ENCODE measurements around the gene CCHCR1. TPM values are rescaled to one million over a fixed set of nuclear protein-coding genes. Genes with fewer than 3 reads are reported as not detected.

CCHCR1 gene
- total RNA-seq, 6 experiments from 2014 or later, result 12.0 to 24.3 (median 23.5) TPM

DNA sequence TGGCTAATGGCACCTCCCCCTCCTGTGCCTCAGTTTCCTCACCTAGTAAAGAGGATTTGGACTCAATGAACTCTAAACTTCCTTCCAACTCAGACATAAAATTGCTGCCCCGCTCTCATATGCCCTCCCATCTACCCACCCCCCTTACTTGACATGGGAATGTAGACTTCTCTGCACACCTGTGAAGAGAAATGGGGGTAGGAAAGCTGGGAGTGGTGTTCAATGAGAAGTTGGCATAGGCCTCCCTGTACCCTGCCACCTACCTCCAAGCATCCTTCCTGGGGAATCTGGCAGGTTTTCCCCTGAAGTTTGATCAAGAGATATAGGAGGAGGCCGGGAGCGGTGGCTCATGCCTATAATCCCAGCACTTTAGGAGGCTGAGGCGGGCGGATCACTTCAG lies 16.8 kb upstream of the CCHCR1 start:
- H3K36me3 Mint-ChIP-seq (ENCODE audit: low read depth), result no peaks in the 10 kb centered on the region
- H3K4me3 Mint-ChIP-seq, result no peak overlapping the region
- peaks cover 3% of the 10 kb centered on the region for H3K27me3 Mint-ChIP-seq (ENCODE audit: insufficient read depth)
- no peaks in the 10 kb centered on the region for H3K9me3 Mint-ChIP-seq
- peaks cover 39% of the 10 kb centered on the region for H3K4me1 Mint-ChIP-seq (ENCODE audit: low read depth)
- H3K27ac Mint-ChIP-seq, result no peak overlapping the region
- TF ChIP-seq CTCF (IDR thresholded peaks at IDR 0.05), result no peak
- no peak for DNase-seq

GRCh38 chr6:31173406-31173805 lies 15.8 kb upstream of the CCHCR1 start:
- no peak for DNase-seq
- Mint-ChIP-seq H3K4me3 (no peak overlapping the region), H3K27ac (no peak overlapping the region), H3K27me3 (ENCODE audit: insufficient read depth) (peaks cover 1% of the 10 kb centered on the region; the same call in 1 of the 2 replicates), H3K9me3 (no peaks in the 10 kb centered on the region), H3K36me3 (ENCODE audit: low read depth) (no peaks in the 10 kb centered on the region), H3K4me1 (ENCODE audit: low read depth) (peaks cover 32% of the 10 kb centered on the region)
- no peak for TF ChIP-seq CTCF (IDR thresholded peaks at IDR 0.05)

- no peaks in the 10 kb centered on the region for H3K9me3 Mint-ChIP-seq
- no peaks in the 10 kb centered on the region for H3K36me3 Mint-ChIP-seq (ENCODE audit: low read depth)
Measured at GRCh38 chr6:31172973-31173384, 15.4 kb upstream of the CCHCR1 start.

GRCh38 chr6:31171931-31172905 lies 14.6 kb upstream of the CCHCR1 start:
- Mint-ChIP-seq H3K9me3 (no peaks in the 10 kb centered on the region), H3K27ac (no peak overlapping the region), H3K4me1 (ENCODE audit: low read depth) (peaks cover 29% of the 10 kb centered on the region), H3K36me3 (ENCODE audit: low read depth) (0 out of 2 replicates have a peak, but pooled peaks cover 4% of the 10 kb centered on the region), H3K4me3 (no peak overlapping the region), H3K27me3 (ENCODE audit: insufficient read depth) (peaks cover 1% of the 10 kb centered on the region; the same call in 1 of the 2 replicates)
- DNase-seq, result no peak
- TF ChIP-seq CTCF (IDR thresholded peaks at IDR 0.05), result no peak

More at GRCh38 chr6:31172973-31173384, 15.4 kb upstream of the CCHCR1 start:
- Mint-ChIP-seq H3K27me3 (ENCODE audit: insufficient read depth) (peaks cover 1% of the 10 kb centered on the region; the same call in 1 of the 2 replicates), H3K4me3 (no peak overlapping the region), H3K4me1 (ENCODE audit: low read depth) (peaks cover 29% of the 10 kb centered on the region), H3K27ac (no peak overlapping the region)
- no peak for DNase-seq
- no peak for TF ChIP-seq CTCF (IDR thresholded peaks at IDR 0.05)

- DNase-seq, result no peak
- no peak overlapping the region for H3K27ac Mint-ChIP-seq
- H3K27me3 Mint-ChIP-seq (ENCODE audit: insufficient read depth), result peaks cover 1% of the 10 kb centered on the region; the same call in 1 of the 2 replicates
- H3K4me3 Mint-ChIP-seq, result no peak overlapping the region
- peaks cover 25% of the 10 kb centered on the region for H3K4me1 Mint-ChIP-seq (ENCODE audit: low read depth)
- H3K36me3 Mint-ChIP-seq (ENCODE audit: low read depth), result 0 out of 2 replicates have a peak, but pooled peaks cover 4% of the 10 kb centered on the region
- no peak for TF ChIP-seq CTCF (IDR thresholded peaks at IDR 0.05)
- no peaks in the 10 kb centered on the region for H3K9me3 Mint-ChIP-seq
Measured at GRCh38 chr6:31170987-31171671, 13.5 kb upstream of the CCHCR1 start.
